Endothelial cell of umbilical vein (primary cell): ENCODE results near the gene KMT5B. TPM values are rescaled to one million over a fixed set of nuclear protein-coding genes. Genes with fewer than 3 reads are reported as not detected.

Experiments used
- BruUV-seq: library from RNA; stranded (reverse); fragments of 400-500 nt; replicated peaks from 2 replicates; lab custom pipeline; 2021; lab: Mats Ljungman, UMichigan
- CTCF ChIA-PET: fragments of 300-600, 350-600 bp; sonication (Branson Sonifier 250); formaldehyde crosslinking; loops from one replicate; lab custom pipeline; 2021; ENCODE audit warnings: antibody characterized with exemption, inconsistent platforms; lab: Charles Lee
- POLR2A ChIA-PET: fragments of 300-600, 350-600 bp; sonication (Branson Sonifier 250); formaldehyde crosslinking; loops from one replicate; lab custom pipeline; 2021; ENCODE audit warnings: antibody characterized with exemption, inconsistent platforms; lab: Charles Lee
- DNase-seq: peaks from one replicate; pipeline ENCODE4 v3.0.0-alpha.2; 2011; ENCODE audit warnings: low read depth, low spot score
- FAIRE-seq: peaks from 2 replicates; lab custom pipeline; 2011; peaks lifted over from hg19 to GRCh38; lab: Jason Lieb, UNC
- H2AFZ ChIP-seq: 2 replicates; pipeline ENCODE4 v1.6.0; 2012; ENCODE audit warnings: low read depth, low read length, control low read depth, inconsistent platforms
- H3K27ac ChIP-seq: 2 replicates; pipeline ENCODE4 v1.5.1; 2011; ENCODE audit warnings: low read depth, mild to moderate bottlenecking, control low read depth, low read length, moderate library complexity; ENCODE audit not compliant: insufficient read depth
- H3K27me3 ChIP-seq, 2 experiments: 2 replicates each; pipeline versions ENCODE4 v1.6.0 to v1.6.1; 2011; ENCODE audit warnings: low read length in 2 of 2, mixed read lengths in 1 of 2; ENCODE audit not compliant: control insufficient read depth in 2 of 2, insufficient read depth in 2 of 2
- H3K36me3 ChIP-seq, 2 experiments: 2 replicates in 1 of 2; 3 replicates in 1 of 2; pipeline ENCODE4 v1.5.1; 2011; ENCODE audit warnings: low read length in 2 of 2, mild to moderate bottlenecking in 1 of 2, moderate library complexity in 1 of 2; ENCODE audit not compliant: control insufficient read depth in 2 of 2, insufficient read depth in 2 of 2; ENCODE audit errors: extremely low read depth in 1 of 2
- H3K4me1 ChIP-seq: 3 replicates; pipeline ENCODE4 v1.5.1; 2011; ENCODE audit warnings: mild to moderate bottlenecking, low read length; ENCODE audit not compliant: control insufficient read depth, insufficient read depth; ENCODE audit errors: extremely low read depth
- H3K4me2 ChIP-seq: 2 replicates; pipeline ENCODE4 v1.6.1; 2011; ENCODE audit warnings: low read length, control low read depth, mixed read lengths; ENCODE audit not compliant: insufficient read depth
- H3K4me3 ChIP-seq, 3 experiments: fragments of 200-600 bp in 1 of 3; sonication (generic), shearing (Covaris generic) in 1 of 3; replicated peaks in 1 of 3; 2 replicates each; pipeline ENCODE4 v1.5.1; 2011 to 2016; ENCODE audit warnings: control low read depth in 3 of 3, low read length in 3 of 3, mild to moderate bottlenecking in 2 of 3, inconsistent platforms in 1 of 3, low read depth in 1 of 3, moderate library complexity in 1 of 3; ENCODE audit not compliant: insufficient read depth in 1 of 3
- H3K79me2 ChIP-seq: 2 replicates; pipeline ENCODE4 v1.6.0; 2012; ENCODE audit warnings: low read length, inconsistent platforms; ENCODE audit not compliant: control insufficient read depth, insufficient read depth
- H3K9ac ChIP-seq: replicated peaks from 2 replicates; pipeline ENCODE3; 2011; ENCODE audit warnings: low read length, control low read depth; ENCODE audit not compliant: insufficient read depth; ENCODE audit errors: extremely low read depth
- H3K9me1 ChIP-seq: replicated peaks from 3 replicates; pipeline ENCODE4 v1.6.0; 2011; ENCODE audit warnings: mild to moderate bottlenecking, low read length; ENCODE audit not compliant: control insufficient read depth, insufficient read depth; ENCODE audit errors: extremely low read depth
- H3K9me3 ChIP-seq: replicated peaks from 2 replicates; pipeline ENCODE4 v1.5.1; 2012; ENCODE audit warnings: low read length, inconsistent platforms; ENCODE audit not compliant: control insufficient read depth, insufficient read depth
- H4K20me1 ChIP-seq: replicated peaks from 2 replicates; pipeline ENCODE3; 2011; ENCODE audit warnings: mild to moderate bottlenecking, low read length; ENCODE audit not compliant: control insufficient read depth, insufficient read depth; ENCODE audit errors: extremely low read depth
- CTCF ChIP-seq, 2 donors: IDR thresholded peaks; 1 replicate in 1 of 2; 2 replicates in 1 of 2; pipeline ENCODE4 v1.5.1; 2011; ENCODE audit warnings: low read length in 2 of 2, mild to moderate bottlenecking in 2 of 2, moderate library complexity in 2 of 2, control low read depth in 1 of 2, inconsistent platforms in 1 of 2, low read depth in 1 of 2; ENCODE audit not compliant: insufficient read depth in 1 of 2; ENCODE audit errors: extremely low read depth in 1 of 2
- EZH2 ChIP-seq: IDR thresholded peaks from 2 replicates; pipeline ENCODE4 v1.6.1; 2012; ENCODE audit warnings: borderline replicate concordance, low read depth, mild to moderate bottlenecking, moderate library complexity, low read length, inconsistent platforms; ENCODE audit not compliant: severe bottlenecking
- FOS ChIP-seq: IDR thresholded peaks from 2 replicates; pipeline ENCODE4 v1.6.1; 2011; ENCODE audit warnings: mild to moderate bottlenecking, low read length, moderate library complexity, borderline replicate concordance; ENCODE audit not compliant: insufficient read depth
- GATA2 ChIP-seq: IDR thresholded peaks from 2 replicates; pipeline ENCODE4 v1.7.0; 2011; ENCODE audit warnings: low read depth, mild to moderate bottlenecking, moderate library complexity, mixed read lengths, low read length; ENCODE audit not compliant: insufficient read length, insufficient read depth
- JUN ChIP-seq: IDR thresholded peaks from 2 replicates; pipeline ENCODE4 v1.6.1; 2011; ENCODE audit warnings: borderline replicate concordance, low read depth; ENCODE audit not compliant: insufficient read length, insufficient read depth
- MYC ChIP-seq: IDR thresholded peaks from one replicate; pipeline ENCODE4 v1.6.1; 2011; ENCODE audit warnings: mild to moderate bottlenecking, low read depth, low read length
- POLR2AphosphoS5 ChIP-seq: IDR thresholded peaks from 2 replicates; pipeline ENCODE4 v1.6.1; 2012; ENCODE audit warnings: low read depth, mild to moderate bottlenecking, control low read depth, low read length, moderate library complexity; ENCODE audit not compliant: insufficient read depth
- dilution Hi-C: fragments of 300-500 bp; cut with MboI; formaldehyde crosslinking; loops from one replicate; pipeline ENCODE4 v1.15.0; 2019; ENCODE audit warnings: low sequenced_read_pairs; ENCODE audit not compliant: extremely low pct_ligation_motif_present
- intact Hi-C: fragments of 100-400 bp; cut with micrococcal nuclease; formaldehyde crosslinking; loops from one replicate; pipeline ENCODE4 v1.10.0; 2022
- polyA plus RNA-seq, 4 experiments: library from polyadenylated mRNA; depleted of rRNA in 3 of 4; stranded (reverse) in 3 of 4; unstranded in 1 of 4; fragments of >200 nt; gene quantifications; 2 replicates each; pipeline versions ENCODE4 v1.2.1 to v1.2.3, GENCODE V29; 2011 to 2012; ENCODE audit warnings: missing spikeins in 1 of 4
- total RNA-seq: library from RNA; stranded (reverse); gene quantifications from 2 replicates; pipeline ENCODE4 v1.2.3, GENCODE V29; 2021
- TF ChIP-seq, protein P1 (sequence below): IDR thresholded peaks from 2 replicates; pipeline ENCODE4 v1.6.1; 2011; ENCODE audit not compliant: insufficient read depth, insufficient read length

The KMT5B gene
- total and polyA plus RNA-seq, 2 donors (not counting 3 experiments of a cell fraction or from before 2014, with no cell fraction given) = 10.1 to 36.3 TPM

- Histone ChIP-seq H3K27ac (no peak overlapping the region), H3K4me2 (no peak overlapping the region), H3K4me1 (no peaks in the 10 kb centered on the region), H3K9ac (no peak overlapping the region), H3K4me3 (no peak overlapping the region), H3K79me2 (no peaks in the 10 kb centered on the region), H3K9me1 (no peaks in the 10 kb centered on the region), H3K36me3 (peaks cover 0 to 17% of the 10 kb centered on the region in 2 experiments), H4K20me1 (no peaks in the 10 kb centered on the region), H3K9me3 (no peaks in the 10 kb centered on the region), H3K27me3 (no peaks in the 10 kb centered on the region), H2AFZ (no peak overlapping the region)
- ChIA-PET CTCF (interaction anchor here (1.9 kb wide), 1 partner anchor 49 kb away, joined by 6 read pairs; no protein-coding TSS in a partner anchor), POLR2A (interaction anchor here (0.6 kb wide), 1 partner anchor 178 kb away, joined by 3 read pairs; no protein-coding TSS in a partner anchor)
- TF ChIP-seq EZH2 (no peak), CTCF (IDR thresholded peaks at IDR 0.05; ENCODE audit: extremely low read depth in 1 of 2, insufficient read depth in 1 of 2, low read depth in 1 of 2, low read length in 2 of 2) (no peak), FOS (no peak), POLR2AphosphoS5 (no peak), GATA2 (no peak), MYC (no peak), JUN (no peak)
- TF ChIP-seq, protein P1, sequence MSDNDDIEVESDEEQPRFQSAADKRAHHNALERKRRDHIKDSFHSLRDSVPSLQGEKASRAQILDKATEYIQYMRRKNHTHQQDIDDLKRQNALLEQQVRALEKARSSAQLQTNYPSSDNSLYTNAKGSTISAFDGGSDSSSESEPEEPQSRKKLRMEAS = no peak
- intact Hi-C loops = no loop called here
- FAIRE-seq (no peak), DNase-seq (no peak)
- no TSS peak for BruUV-seq
- dilution Hi-C loops = no loop called here
These were observed 53.4 kb downstream of the KMT5B start for GRCh38 chr11:68159665-68160064.
